ENCODE results near the gene XRCC5. TPM values are rescaled to one million over a fixed set of nuclear protein-coding genes. Genes with fewer than 3 reads are reported as not detected.

XRCC5 gene
- polyA plus RNA-seq, 1 donor from 2014 or later = 279 TPM

DNA sequence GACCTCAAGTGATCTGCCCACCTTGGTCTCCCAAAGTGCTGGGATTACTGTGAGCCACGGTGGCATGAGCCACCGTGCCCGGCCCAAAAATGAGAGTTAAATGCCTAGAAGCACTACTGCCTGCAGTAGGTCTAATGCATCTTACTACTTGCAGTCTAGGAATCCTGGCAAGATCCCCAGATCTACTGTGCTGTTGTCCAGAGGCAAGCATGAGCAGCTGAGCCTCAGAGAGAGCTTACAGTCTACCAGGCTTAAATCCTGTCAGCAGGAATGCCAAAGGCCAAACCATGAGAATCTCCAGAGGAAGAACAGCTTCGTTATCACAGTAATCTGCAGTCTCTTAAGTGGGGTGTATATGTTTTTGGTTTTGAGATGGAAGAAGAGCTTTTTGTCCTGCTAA is 54.4 kb downstream of the XRCC5 start:
- no peak overlapping the region for H3K4me2 ChIP-seq (ENCODE audit: low read length)
- peaks cover 5% of the 10 kb centered on the region for H3K79me2 ChIP-seq (replicated peaks; ENCODE audit: insufficient read depth, low read length)
- H3K36me3 ChIP-seq (ENCODE audit: insufficient read depth, low read length) = peaks cover 18% of the 10 kb centered on the region
- H3K27ac ChIP-seq (ENCODE audit: low read length) = no peak overlapping the region
- no peak overlapping the region for H3K9ac ChIP-seq (ENCODE audit: low read length)
- H3K9me2 ChIP-seq (ENCODE audit: insufficient read depth, low read length) = no peaks in the 10 kb centered on the region
- H4K20me1 ChIP-seq (ENCODE audit: insufficient read depth) = no peaks in the 10 kb centered on the region
- H3F3A ChIP-seq (ENCODE audit: insufficient read depth, low read length, poor library complexity, severe bottlenecking) = no peaks in the 10 kb centered on the region
- no peaks in the 10 kb centered on the region for H3K27me3 ChIP-seq (ENCODE audit: insufficient read depth, low read depth, low read length)
- TF ChIP-seq, protein P1, sequence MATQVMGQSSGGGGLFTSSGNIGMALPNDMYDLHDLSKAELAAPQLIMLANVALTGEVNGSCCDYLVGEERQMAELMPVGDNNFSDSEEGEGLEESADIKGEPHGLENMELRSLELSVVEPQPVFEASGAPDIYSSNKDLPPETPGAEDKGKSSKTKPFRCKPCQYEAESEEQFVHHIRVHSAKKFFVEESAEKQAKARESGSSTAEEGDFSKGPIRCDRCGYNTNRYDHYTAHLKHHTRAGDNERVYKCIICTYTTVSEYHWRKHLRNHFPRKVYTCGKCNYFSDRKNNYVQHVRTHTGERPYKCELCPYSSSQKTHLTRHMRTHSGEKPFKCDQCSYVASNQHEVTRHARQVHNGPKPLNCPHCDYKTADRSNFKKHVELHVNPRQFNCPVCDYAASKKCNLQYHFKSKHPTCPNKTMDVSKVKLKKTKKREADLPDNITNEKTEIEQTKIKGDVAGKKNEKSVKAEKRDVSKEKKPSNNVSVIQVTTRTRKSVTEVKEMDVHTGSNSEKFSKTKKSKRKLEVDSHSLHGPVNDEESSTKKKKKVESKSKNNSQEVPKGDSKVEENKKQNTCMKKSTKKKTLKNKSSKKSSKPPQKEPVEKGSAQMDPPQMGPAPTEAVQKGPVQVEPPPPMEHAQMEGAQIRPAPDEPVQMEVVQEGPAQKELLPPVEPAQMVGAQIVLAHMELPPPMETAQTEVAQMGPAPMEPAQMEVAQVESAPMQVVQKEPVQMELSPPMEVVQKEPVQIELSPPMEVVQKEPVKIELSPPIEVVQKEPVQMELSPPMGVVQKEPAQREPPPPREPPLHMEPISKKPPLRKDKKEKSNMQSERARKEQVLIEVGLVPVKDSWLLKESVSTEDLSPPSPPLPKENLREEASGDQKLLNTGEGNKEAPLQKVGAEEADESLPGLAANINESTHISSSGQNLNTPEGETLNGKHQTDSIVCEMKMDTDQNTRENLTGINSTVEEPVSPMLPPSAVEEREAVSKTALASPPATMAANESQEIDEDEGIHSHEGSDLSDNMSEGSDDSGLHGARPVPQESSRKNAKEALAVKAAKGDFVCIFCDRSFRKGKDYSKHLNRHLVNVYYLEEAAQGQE (IDR thresholded peaks at IDR 0.05; ENCODE audit: borderline replicate concordance) = no peak
- TF ChIP-seq TAF1 (IDR thresholded peaks at IDR 0.05; ENCODE audit: low read depth) (no peak), EP300 (conservative IDR thresholded peaks at IDR 0.05; ENCODE audit: poor library complexity, severe bottlenecking) (no peak), RAD21 (conservative IDR thresholded peaks at IDR 0.05) (no peak), EZH2 (IDR thresholded peaks at IDR 0.05; ENCODE audit: borderline replicate concordance, insufficient read depth, low read length, poor library complexity, severe bottlenecking) (no peak), SMC3 (conservative IDR thresholded peaks at IDR 0.05; ENCODE audit: poor library complexity) (no peak), MXI1 (conservative IDR thresholded peaks at IDR 0.05; ENCODE audit: poor library complexity, severe bottlenecking) (no peak), POLR2AphosphoS5 (IDR thresholded peaks at IDR 0.05) (no peak)
- TF ChIP-seq, protein P2, sequence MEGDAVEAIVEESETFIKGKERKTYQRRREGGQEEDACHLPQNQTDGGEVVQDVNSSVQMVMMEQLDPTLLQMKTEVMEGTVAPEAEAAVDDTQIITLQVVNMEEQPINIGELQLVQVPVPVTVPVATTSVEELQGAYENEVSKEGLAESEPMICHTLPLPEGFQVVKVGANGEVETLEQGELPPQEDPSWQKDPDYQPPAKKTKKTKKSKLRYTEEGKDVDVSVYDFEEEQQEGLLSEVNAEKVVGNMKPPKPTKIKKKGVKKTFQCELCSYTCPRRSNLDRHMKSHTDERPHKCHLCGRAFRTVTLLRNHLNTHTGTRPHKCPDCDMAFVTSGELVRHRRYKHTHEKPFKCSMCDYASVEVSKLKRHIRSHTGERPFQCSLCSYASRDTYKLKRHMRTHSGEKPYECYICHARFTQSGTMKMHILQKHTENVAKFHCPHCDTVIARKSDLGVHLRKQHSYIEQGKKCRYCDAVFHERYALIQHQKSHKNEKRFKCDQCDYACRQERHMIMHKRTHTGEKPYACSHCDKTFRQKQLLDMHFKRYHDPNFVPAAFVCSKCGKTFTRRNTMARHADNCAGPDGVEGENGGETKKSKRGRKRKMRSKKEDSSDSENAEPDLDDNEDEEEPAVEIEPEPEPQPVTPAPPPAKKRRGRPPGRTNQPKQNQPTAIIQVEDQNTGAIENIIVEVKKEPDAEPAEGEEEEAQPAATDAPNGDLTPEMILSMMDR (IDR thresholded peaks at IDR 0.05; ENCODE audit: poor library complexity, severe bottlenecking) = no peak
- no peak overlapping the region for H2AFZ ChIP-seq (ENCODE audit: low read depth, low read length)
- H3K4me3 ChIP-seq (ENCODE audit: low read length) = no peak overlapping the region
- H3K9me3 ChIP-seq (ENCODE audit: low read length) = no peaks in the 10 kb centered on the region

DNA sequence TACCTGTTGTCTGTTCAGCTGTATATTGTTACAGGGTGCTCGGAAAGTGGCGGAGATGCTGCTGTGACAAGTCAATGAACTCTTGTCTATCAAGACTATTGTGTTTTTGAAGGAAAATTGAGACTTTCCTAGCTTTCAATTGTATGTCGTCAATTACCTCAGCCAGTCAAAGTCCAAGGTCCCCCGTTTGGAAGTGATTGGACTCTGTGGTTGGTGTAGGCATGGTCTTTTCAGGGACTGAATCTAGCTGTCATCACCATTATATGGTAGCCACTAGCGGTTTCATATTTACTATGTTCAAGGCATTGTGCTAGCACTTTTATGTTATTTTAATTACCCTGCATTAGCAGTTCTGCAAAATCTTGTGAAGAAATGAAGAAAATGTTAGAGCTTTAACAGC is 54.9 kb downstream of the XRCC5 start:
- Histone ChIP-seq H4K20me1 (ENCODE audit: insufficient read depth) (no peaks in the 10 kb centered on the region), H3K4me3 (ENCODE audit: low read length) (no peak overlapping the region), H3F3A (ENCODE audit: insufficient read depth, low read length, poor library complexity, severe bottlenecking) (no peaks in the 10 kb centered on the region), H2AFZ (ENCODE audit: low read depth, low read length) (no peak overlapping the region), H3K9me2 (ENCODE audit: insufficient read depth, low read length) (no peaks in the 10 kb centered on the region), H3K79me2 (replicated peaks; ENCODE audit: insufficient read depth, low read length) (peaks cover 5% of the 10 kb centered on the region), H3K27me3 (ENCODE audit: insufficient read depth, low read depth, low read length) (no peaks in the 10 kb centered on the region), H3K4me2 (ENCODE audit: low read length) (no peak overlapping the region), H3K9ac (ENCODE audit: low read length) (no peak overlapping the region), H3K9me3 (ENCODE audit: low read length) (no peaks in the 10 kb centered on the region), H3K36me3 (ENCODE audit: insufficient read depth, low read length) (peaks cover 18% of the 10 kb centered on the region), H3K27ac (ENCODE audit: low read length) (no peak overlapping the region)
- TF ChIP-seq, protein P2 (IDR thresholded peaks at IDR 0.05; ENCODE audit: poor library complexity, severe bottlenecking) = no peak
- TF ChIP-seq RAD21 (conservative IDR thresholded peaks at IDR 0.05) (no peak), TAF1 (IDR thresholded peaks at IDR 0.05; ENCODE audit: low read depth) (no peak), POLR2AphosphoS5 (IDR thresholded peaks at IDR 0.05) (no peak), EP300 (conservative IDR thresholded peaks at IDR 0.05; ENCODE audit: poor library complexity, severe bottlenecking) (no peak), MXI1 (conservative IDR thresholded peaks at IDR 0.05; ENCODE audit: poor library complexity, severe bottlenecking) (no peak)
- TF ChIP-seq, protein P1 (IDR thresholded peaks at IDR 0.05; ENCODE audit: borderline replicate concordance) = no peak

All from neural cell (in vitro differentiated cells).